ENCODE data around the gene CA5B.
"Not testable (repeated sequence)": the region's sequence is repeated elsewhere in the genome, so short reads cannot be mapped to it uniquely, and the experiment has no call there.

The CA5B gene

DNA sequence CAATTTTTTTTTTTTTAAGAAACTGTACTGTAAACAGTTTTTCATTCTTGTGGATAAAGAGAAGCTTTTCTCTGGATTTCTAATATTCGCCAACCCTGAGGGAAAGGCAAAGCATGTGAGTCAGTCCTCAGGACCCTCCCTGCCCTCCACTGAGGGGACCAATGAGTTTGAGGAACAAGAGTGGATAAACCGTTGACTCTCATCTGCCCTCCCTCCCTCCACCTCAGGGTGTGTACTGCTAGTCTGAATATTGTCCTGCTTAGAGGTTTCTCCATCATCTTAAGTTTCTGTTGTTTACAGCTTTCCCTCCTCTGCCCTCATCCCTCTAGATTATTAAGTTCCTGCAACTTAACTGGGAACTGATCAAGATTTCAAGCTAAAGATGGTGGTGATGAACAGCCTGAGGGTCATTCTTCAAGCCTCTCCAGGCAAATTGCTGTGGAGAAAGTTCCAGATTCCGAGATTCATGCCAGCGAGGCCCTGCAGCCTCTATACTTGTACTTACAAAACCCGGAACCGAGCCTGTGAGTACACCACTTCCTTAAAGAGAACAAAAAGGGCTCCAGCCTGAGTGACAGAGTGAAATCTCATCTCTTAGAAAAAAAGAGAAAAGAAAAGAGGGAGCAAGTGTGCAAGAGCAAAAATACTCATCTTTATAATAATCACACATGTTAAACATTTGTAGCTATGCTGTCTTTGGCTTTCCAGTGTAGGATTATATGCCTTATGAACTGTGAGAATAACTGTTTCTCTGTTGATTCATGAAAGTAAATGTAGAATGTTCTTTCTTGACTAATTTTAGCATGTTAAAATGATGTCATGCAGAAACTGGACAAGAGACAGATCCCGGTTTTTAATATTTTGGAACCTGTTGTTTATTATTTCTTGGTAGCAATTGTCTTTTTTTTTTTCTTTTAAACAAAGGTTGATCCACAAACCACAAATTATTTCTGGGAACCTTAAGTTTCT lies 11.9 kb downstream of the CA5B start:
- no peak for DNase-seq

DNA sequence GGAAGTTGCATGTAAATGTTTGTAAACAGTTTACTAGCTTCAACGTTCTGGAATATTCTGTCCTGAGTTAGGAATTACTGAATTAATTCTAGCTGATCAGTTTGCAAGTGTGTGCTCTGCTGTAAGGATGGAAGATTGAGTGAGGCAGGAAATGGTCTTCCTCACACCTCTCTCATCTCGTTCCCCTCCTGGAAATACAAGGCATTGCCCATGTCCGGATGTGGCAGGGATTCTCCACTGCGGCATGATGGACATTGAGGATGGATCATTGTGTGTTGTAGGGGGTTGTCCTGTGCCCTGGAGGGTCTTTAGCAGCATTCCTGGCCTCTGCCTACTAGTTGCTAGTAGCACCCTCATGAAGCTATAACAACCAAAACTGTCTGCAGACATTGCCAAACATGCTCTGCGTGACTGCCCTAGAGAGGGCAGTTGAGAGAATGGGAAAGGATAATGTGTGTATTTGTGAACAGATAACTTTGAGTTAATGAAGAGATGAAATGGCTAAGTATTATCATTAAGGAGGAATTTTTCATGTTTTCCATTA lies 12.6 kb downstream of the CA5B start:
- DNase-seq: no peak

DNA sequence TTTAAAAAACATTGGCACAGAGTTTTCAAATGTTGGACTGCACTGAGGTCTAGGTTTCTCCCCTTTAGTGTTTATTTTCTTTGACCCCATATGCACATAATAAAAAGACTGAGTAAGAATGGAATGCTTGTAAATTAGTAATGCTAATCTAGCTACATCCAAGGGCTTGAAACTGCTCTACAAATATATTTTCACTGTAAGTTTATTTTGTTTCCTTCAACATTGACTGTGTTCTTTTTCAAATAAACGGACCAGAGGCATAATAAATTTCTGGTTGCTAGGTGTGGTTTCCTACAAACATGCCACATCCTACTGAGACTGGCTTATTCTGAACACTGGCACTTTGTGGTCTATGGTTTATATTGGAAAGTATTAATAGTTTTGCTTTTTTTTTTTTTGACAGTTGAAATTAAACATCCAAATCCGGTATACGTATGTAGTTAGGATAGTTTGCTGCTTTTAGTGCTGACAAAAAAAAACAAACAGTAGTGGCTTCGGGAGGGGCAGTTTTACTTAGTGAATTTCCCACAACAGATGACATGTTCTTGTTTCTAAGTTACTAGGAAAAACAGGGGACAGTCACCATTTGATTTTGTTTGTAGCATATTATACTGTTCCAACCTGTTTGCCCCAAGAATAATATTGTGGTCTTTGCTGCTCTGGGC lies 13.2 kb downstream of the CA5B start:
- no peak for DNase-seq

DNA sequence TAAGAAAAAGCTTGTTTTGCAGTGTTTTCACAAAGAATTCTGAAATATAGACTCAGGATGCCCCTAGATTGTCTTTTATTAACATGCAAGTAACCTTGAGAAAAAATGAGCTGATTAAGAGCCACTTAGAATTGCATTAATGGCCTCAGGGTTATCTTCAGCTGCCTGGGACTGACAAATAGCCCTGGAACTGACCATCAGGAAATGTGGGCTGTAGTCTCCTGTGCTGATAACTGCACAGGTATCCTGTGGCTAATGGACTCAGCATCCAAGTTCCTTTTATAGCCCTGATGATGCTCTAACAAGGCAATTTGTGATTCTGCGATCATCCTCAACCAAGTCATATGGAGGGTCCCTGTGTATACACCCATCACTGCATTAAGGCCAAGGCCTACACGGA lies 17.0 kb downstream of the CA5B start:
- DNase-seq: no peak

DNA sequence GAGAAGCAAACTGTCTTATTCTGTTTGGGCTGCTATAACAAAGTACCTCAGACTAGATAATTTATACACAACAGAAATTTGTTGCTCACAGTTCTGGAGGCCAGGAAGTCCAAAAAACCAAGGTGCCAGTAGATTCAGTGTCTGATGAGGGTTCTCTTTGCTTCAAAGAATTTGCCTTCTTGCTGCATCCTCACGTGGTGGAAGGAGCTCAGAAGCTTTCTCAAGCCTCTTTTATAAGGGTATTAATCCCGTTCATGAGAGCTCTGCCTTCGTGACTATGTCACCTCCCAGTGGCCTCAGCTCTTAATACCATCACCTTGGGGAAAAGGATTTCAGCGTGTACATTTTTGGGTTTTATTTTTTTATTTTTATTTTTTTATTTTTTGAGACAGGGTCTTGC lies 20.1 kb downstream of the CA5B start:
- no peak for DNase-seq

DNA sequence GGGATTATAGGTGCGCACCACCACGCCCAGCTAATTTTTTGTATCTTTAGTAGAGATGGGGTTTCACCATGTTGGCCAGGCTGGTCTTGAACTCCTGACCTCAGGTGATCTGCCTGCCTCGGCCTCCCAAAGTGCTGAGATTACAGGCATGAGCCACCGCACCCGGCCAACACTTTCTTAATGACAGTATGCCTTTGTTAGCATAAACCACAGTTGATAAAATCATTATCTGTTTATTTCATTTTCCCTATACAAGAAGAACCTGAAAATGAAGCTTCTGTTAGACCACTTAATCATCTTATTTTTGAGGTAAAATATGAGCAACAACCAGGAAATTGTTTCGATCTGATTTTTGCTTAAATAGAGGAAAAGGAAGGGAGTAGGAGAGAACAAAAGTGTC lies 21.8 kb downstream of the CA5B start:
- not testable (repeated sequence) for DNase-seq

DNA sequence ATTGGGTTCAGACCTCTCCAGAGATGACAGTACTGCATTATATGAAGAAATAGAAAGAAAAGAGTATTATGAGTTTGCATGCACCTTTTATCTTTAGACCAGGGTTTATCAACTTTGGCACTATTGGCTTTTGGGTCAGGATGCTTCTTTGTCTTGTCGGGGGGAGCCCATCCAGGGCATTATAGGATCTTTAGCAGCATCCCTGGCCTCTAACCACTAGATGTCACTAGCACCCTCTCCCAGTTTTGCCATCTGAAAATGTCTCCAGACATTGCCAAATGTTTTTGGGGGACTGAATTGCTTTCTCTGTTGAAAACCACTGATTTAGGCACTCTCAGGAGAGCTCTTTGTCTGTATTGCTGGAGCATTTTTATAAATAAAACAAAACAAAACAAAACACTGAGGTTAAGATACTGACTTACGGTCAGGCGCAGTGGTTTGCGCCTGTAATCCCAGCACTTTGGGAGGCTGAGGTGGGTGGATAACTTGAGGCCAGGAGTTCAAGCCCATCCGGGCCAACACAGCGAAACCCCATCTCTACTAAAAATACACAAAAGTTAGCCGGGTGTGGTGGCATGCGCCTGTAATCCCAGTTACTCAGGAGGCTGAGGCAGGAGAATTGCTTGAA lies 23.6 kb downstream of the CA5B start:
- DNase-seq: peak; percentile 40

DNA sequence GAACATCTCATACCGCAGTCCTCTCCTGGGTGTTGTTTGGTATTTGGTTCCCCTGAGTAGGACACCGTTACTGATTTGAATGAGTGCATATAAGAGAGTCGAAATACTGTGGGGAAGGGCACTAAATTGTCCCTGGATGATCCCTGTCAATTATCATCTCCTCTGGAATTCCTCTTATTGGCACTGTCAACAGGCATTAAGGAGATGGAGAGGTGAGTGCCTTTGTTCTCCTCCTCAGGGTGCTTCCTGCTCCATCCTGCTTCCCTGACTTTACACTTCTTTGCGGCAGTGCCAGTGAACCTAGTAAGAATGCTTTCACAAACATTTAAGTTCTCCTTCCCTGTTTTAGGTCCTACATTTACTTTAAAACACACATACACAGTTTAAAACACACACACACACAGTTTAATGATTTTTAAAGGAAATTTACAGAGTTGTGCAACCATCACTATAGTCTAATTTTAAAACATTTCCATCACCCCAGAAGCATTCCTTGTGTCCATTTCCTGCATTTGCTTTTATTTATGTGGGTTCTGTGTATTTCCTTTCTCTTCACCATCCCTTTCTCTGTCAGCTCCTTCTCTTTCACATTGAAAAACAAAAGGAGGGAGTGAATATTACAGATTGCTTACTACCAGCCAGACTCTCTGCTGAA lies 31.4 kb downstream of the CA5B start:
- no peak for DNase-seq

DNA sequence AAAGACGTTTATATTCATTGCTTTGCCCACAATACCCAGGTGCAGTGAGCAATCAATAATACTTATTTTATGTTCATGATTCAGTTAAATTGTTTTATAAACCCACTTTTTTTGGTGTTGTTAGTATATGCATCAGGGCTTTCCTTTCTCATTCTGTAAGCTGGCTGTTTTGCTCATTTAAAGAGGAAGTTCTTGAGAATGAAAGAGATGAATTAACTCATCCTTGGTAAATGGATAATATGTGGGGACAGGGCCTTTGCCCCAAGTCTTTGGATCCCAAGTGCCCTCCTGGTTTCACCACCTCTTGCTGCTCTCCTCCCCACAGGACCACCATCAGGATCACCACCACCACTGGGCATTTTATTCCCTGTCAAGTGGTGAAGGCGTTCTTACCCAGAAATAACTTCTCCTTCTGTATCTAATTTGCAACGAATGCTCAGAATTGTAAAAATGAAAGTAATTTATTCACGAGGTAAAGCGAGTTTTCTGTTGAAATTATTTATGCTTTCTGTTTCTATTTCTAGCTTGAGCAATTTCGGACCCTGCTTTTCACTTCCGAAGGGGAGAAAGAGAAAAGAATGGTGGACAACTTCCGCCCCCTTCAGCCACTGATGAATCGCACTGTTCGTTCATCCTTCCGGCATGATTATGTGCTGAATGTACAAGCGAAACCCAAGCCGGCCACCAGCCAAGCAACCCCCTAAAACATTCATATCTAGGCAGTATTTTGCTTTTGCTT lies 44.1 kb downstream of the CA5B start:
- no peak for DNase-seq

DNA sequence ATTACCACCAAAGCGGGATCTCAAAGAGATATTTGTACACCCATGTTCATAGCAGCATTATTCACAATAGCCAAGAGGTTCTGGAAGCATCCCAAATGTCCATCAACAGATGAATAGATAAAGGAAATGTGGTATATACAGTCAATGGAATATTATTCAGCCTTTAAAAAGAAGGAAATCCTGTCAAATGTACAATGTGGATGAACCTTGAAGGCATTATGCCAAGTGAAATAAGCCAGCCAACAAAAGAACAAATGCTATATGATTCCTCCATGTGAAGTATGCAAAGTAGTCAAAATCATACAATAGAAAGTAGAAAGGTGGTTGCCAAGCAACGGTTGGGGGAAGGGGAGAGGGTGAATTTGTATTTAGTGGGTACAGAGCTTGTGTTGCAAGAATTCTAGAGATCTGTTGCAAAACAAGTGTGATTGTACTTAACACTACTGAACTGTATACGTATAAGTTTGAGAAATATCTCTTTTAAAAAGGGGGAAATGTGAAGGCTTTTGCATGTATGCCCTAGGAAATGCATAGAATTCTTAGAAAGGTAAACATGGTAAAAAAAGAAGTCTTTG lies 47.2 kb downstream of the CA5B start:
- DNase-seq: no peak

DNA sequence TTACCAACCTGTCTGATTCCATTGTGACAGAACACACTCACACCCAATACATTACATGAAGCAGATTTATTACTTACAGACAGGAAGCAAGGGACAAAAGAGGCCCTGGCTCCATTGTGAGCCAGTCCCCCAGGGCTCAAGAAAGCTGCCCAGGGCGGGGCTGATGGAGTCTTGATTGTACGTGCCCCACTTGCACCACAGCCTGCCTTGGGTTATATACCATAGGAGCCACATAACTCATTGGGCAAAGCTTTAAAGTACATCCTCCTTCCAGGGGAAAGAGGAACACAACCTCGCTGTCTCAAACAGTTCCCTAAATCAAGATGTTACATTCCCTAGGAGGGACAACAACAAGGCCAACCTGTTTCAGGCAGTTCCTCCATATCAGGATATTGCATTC lies 48.8 kb downstream of the CA5B start:
- no peak for DNase-seq

DNA sequence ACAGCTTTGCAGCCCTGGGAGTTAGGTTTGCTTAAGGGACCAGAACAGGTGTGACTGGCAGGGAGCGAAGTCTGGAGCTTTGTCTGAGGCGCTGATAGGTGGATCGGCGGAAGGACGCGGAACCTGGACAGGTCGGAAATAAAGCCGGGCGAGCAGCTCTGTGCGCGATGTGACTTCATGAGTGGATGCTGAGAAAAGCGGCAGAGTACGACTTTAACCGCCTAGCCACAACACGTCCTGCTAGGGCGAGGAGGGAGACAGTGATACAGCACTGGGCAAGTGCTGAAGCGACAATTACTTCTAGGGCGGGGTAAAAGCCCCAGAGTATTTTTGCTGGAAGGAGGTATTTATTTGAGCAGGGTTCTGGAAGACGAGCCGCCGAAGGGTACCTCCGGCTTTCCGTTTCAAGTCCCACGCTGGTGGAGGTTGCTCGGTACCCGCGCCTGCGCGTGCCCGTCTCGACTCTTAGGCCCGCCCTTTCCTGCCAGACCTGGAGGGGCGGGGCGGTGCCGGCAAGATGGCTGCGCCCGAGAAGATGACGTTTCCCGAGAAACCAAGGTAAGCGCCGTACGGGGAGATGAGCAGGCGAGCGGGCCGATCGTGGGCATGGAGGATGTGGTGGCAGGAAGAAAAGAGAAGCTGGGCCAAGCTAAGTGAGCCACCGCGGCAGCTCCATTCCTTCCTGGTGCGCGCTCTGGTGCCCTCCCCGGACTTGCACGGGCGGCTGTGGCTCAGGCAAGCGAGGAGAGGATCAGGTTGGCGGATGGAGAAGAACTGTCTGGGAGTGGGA lies 52.1 kb downstream of the CA5B start, which contains the start of gene ZRSR2:
TSS of gene ZRSR2 (plus strand) at position 506 of the 790 bp plus-strand sequence. CDS start at position 518, 12 bp downstream.
- peak; percentile 82 for DNase-seq

DNA sequence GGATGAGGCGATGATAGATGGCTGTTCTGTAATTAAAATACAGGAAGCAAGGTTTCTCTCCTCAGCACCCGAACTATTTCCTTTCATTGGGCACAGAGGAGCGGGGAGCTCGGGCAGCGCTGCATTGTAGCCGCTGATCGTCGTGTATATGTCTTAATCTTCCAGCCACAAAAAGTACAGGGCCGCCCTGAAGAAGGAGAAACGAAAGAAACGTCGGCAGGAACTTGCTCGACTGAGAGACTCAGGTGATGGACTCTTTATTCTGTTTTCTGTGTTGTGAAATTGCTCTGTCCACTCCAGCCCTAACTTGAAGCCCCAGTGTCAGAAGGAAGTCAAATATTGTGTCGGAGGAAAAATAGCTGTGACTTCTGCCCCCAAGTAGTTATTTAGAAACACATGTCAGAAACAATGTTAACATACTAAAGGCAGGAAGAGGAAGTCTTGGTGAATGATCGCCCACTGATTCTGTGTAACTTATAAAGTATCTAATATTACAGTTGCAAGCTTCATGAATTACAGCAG lies 52.8 kb downstream of the CA5B start:
- no peak for DNase-seq

DNA sequence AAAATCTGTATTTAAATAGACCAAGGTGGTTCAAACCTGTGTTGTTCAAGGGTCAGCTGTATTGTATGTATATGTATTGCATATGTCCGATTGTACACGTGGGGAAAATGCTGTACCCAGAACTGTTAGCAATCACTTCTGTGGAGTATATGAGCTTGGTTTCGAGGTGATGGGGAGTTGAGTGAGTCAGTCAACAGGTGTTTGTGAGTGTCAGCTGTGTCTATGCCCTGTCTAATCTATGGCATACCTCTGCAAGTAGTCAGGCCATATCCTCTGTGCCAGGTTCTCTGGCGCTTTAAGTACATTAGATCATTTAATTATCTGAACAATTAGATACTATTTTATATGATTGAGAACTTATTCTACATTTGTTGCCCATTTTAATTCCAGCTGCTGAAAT lies 59.6 kb downstream of the CA5B start:
- no peak for DNase-seq

DNA sequence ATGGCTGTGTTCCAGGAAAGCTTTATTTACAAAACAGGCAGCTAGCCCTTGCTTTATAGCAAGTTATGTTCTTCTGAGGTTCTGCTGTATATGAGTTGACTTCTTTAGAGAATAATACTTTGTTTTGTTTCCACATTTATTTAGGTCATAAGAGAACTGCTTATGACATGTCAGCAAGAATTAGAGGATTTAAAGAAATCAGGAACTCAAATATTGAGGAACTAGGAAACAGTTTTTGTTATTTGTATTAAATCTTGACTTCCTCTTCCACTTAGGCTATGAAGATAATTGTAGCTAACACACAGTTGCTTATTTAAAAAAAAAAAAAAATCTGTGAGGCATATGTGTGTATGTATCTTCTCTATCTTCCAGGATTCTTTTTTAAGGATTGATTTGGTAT lies 66.5 kb downstream of the CA5B start:
- no peak for DNase-seq

DNA sequence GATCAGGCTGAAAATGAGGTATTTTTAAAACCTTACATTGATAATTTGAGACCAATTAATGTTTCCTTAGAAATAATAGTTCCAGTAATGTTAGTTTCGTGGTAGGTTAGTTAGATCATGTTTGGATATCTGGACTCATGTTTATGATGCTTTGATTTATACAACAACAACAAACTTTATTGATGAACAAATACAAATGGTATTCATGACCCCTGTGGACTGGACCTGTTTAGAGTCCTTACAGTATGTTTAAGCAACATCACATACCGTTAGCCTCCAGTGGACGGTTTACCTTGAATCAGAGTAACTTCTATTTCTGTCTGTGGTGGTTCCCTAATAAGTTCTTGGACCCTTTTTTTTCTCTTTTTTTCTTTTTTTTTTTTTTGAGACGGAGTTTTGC lies 70.2 kb downstream of the CA5B start:
- no peak for DNase-seq

DNA sequence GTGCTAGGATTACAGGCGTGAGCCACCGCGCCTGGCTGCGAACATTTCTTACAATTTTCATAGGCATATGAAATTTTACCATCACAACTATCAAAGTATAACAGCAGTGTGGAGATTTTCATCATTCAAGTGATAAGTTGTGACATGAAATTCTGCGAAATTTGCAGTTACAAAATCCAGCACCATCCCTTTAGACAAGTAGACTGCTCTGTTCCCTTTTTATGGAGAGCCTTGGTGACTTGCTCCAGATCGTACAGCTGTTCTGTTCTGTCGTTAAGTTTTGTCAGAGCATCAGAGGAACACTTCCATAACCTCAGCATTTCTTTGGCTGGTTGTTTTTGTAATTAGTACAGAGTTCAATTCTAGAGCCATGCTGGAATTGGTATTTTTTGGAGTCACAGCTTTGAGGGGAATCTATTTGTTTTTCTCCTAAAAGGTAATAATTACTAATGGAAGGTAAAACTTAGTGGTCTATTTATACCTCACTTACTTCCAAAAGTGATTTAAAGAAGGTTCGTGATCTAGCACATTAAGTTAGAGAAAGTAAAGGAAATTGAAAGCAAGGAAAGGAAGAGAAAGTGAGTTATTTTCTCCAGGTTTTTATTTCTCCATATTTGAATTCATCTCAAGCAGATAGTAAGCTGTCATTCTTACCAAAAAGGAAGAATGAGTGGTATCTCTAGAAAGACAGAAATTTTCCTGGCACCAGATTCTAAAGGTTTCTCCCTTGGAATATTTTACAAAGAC lies 74.3 kb downstream of the CA5B start:
- DNase-seq: no peak

DNA sequence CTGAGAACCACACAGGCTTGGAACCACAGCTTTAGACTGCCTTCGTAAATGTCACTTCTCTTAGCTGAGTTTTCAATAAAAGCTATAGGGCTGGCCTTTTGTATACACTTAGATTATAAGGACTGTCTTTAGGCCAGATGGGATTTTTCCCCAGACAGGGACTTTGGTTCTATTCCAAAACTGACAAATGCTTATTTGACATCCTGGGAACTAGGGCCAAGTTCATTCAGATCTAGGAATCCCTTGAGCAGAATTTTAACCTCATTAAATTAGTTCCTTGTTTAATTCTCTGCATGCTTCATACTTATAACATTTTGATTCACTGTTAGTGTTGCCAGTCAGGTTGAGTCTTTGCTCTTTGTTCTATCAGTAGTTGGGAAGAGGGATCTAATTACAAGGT lies 75.3 kb downstream of the CA5B start:
- DNase-seq: no peak

DNA sequence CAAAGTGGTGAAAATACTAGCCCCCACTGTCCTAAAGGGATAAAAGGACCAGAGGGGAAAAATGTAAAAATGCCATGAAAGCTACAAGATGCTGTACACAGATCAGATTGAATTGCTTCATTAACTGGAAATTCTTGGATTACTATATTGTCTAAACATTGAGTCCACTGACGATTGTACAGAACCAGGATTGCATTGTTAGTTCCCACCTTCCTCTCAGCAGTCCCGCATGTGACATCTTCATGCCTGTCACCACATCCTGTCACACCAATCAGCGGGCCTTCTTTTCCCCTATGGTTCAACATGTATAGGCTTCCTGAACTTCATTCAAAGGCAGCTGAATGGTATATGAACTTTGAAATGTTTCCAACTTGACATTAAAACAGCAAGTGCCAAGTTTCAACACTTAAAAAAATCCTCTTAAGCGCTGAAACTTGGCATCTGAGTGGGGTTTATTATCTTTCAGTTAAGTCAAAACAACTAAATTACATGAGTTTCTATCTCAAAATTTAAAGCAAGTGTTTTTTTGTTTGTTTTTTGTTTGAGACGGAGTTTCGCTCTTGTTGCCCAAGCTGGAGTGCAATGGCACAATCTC lies 76.8 kb downstream of the CA5B start:
- DNase-seq: no peak
